ENCODE results near the gene GPER1. TPM values are rescaled to one million over a fixed set of nuclear protein-coding genes. Genes with fewer than 3 reads are reported as not detected.

GPER1 gene
- total RNA-seq, 1 donor from 2014 or later: 2.5 TPM

GRCh38 chr7:1080921-1081255 lies 7.0 kb upstream of the GPER1 start:
- H3K9me3 Mint-ChIP-seq (ENCODE audit: unreplicated experiment): no peaks in the 10 kb centered on the region
- no peak for TF ChIP-seq CTCF (IDR thresholded peaks at IDR 0.05)
- no peaks in the 10 kb centered on the region for H3K36me3 Mint-ChIP-seq (ENCODE audit: unreplicated experiment)
- no peak for DNase-seq (ENCODE audit: extremely low spot score, unreplicated experiment)
- H3K4me1 Mint-ChIP-seq (ENCODE audit: unreplicated experiment): peaks cover 14% of the 10 kb centered on the region
- H3K27ac Mint-ChIP-seq (ENCODE audit: unreplicated experiment): no peak overlapping the region
- H3K27me3 Mint-ChIP-seq (ENCODE audit: unreplicated experiment): no peaks in the 10 kb centered on the region
- H3K4me3 Mint-ChIP-seq (ENCODE audit: unreplicated experiment): no peak overlapping the region

DNA sequence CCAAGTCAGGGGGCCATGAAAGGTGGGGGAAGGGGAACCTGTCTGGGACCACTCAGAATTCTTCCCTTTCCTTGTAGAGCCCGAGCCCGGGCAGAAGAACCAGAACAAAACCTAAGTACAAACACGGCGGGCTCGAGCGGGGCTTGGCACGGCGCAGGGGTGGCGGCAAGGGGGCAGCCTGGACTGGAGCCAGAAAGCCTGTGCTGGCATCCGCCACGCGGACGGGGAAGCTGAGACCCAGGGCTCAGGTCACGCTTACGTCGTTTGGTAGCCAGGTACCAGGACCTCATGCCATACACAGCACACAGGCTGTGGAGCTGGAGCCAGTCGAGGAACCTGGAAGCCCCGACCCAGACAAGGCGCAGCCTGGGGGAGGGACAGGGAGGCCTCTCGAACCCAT lies 6.6 kb upstream of the GPER1 start:
- Mint-ChIP-seq H3K36me3 (ENCODE audit: unreplicated experiment) (no peaks in the 10 kb centered on the region), H3K27me3 (ENCODE audit: unreplicated experiment) (no peaks in the 10 kb centered on the region), H3K4me1 (ENCODE audit: unreplicated experiment) (peaks cover 19% of the 10 kb centered on the region), H3K9me3 (ENCODE audit: unreplicated experiment) (no peaks in the 10 kb centered on the region), H3K27ac (ENCODE audit: unreplicated experiment) (no peak overlapping the region), H3K4me3 (ENCODE audit: unreplicated experiment) (no peak overlapping the region)
- no peak for TF ChIP-seq CTCF (IDR thresholded peaks at IDR 0.05)
- no peak for DNase-seq (ENCODE audit: extremely low spot score, unreplicated experiment)

- no peaks in the 10 kb centered on the region for H3K36me3 Mint-ChIP-seq (ENCODE audit: unreplicated experiment)
- H3K4me1 Mint-ChIP-seq (ENCODE audit: unreplicated experiment): peaks cover 25% of the 10 kb centered on the region
- H3K27ac Mint-ChIP-seq (ENCODE audit: unreplicated experiment): no peak overlapping the region
- H3K4me3 Mint-ChIP-seq (ENCODE audit: unreplicated experiment): no peak overlapping the region
- no peaks in the 10 kb centered on the region for H3K9me3 Mint-ChIP-seq (ENCODE audit: unreplicated experiment)
- no peak for DNase-seq (ENCODE audit: extremely low spot score, unreplicated experiment)
- TF ChIP-seq CTCF (IDR thresholded peaks at IDR 0.05): no peak
- no peaks in the 10 kb centered on the region for H3K27me3 Mint-ChIP-seq (ENCODE audit: unreplicated experiment)
These were observed 5.9 kb upstream of the GPER1 start for GRCh38 chr7:1081931-1082401.

DNA sequence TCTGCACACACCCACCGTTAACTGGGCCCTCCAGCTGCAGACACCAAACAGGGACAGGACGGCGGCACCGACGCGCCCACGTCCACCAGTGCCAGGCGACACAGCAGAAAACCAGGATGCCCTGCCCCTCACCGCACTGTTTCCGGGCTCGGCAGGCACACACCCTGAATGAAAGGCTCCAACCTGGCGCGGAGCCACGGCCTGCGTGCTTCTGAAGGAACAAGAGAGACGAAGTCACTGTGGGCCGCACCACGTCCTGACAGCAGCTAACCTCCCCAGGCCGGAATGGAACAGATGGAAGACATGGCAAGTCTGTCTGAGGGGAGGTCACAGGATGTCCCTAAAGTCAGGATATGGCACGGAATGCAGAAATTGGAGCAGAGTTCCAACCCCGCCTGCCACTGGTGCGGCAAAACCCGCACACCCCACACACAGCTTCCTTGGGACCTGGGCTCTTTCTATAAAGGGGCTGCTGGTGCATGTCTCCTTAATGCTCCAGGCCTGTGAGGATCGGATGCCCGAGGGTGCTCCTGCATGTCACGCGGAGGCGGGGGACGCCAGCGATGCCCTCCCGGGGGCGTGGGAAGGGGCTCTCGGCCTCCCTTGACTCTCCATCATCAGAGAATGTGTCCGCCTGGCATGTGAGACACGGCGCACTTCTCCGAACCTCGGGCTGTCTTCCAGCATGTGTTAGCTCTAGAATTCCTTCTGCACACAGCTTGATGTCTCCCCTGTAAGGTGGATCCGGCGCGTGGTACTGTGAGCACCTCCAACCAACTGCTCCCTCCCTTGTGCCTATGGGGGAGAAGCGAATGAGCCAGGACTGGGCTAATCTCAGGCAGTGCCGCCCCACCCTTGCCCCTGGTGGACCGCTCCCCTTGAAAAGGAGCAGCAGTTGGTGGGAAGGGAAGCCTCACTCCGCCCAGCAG lies 3.9 kb upstream of the GPER1 start:
- Mint-ChIP-seq H3K4me3 (ENCODE audit: unreplicated experiment) (no peak overlapping the region), H3K4me1 (ENCODE audit: unreplicated experiment) (peaks cover 45% of the 10 kb centered on the region), H3K27me3 (ENCODE audit: unreplicated experiment) (no peaks in the 10 kb centered on the region), H3K9me3 (ENCODE audit: unreplicated experiment) (no peaks in the 10 kb centered on the region), H3K27ac (ENCODE audit: unreplicated experiment) (no peak overlapping the region), H3K36me3 (ENCODE audit: unreplicated experiment) (no peaks in the 10 kb centered on the region)
- no peak for TF ChIP-seq CTCF (IDR thresholded peaks at IDR 0.05)
- DNase-seq (ENCODE audit: extremely low spot score, unreplicated experiment): no peak

- TF ChIP-seq CTCF (IDR thresholded peaks at IDR 0.05): no peak
- Mint-ChIP-seq H3K36me3 (ENCODE audit: unreplicated experiment) (no peaks in the 10 kb centered on the region), H3K27me3 (ENCODE audit: unreplicated experiment) (no peaks in the 10 kb centered on the region), H3K4me3 (ENCODE audit: unreplicated experiment) (no peak overlapping the region), H3K9me3 (ENCODE audit: unreplicated experiment) (no peaks in the 10 kb centered on the region), H3K27ac (ENCODE audit: unreplicated experiment) (no peak overlapping the region), H3K4me1 (ENCODE audit: unreplicated experiment) (peaks cover 47% of the 10 kb centered on the region)
- no peak for DNase-seq (ENCODE audit: extremely low spot score, unreplicated experiment)
These were observed 2.6 kb upstream of the GPER1 start for GRCh38 chr7:1085266-1085665.

Data from osteocyte (in vitro differentiated cells).